ENCODE measurements around the gene TRIM17. TPM values are rescaled to one million over a fixed set of nuclear protein-coding genes. Genes with fewer than 3 reads are reported as not detected.

The TRIM17 gene
- total and polyA plus RNA-seq, 9 of the 15 experiments (the other 6 are each of a cell fraction or from before 2014, with no cell fraction given), result not detected

DNA sequence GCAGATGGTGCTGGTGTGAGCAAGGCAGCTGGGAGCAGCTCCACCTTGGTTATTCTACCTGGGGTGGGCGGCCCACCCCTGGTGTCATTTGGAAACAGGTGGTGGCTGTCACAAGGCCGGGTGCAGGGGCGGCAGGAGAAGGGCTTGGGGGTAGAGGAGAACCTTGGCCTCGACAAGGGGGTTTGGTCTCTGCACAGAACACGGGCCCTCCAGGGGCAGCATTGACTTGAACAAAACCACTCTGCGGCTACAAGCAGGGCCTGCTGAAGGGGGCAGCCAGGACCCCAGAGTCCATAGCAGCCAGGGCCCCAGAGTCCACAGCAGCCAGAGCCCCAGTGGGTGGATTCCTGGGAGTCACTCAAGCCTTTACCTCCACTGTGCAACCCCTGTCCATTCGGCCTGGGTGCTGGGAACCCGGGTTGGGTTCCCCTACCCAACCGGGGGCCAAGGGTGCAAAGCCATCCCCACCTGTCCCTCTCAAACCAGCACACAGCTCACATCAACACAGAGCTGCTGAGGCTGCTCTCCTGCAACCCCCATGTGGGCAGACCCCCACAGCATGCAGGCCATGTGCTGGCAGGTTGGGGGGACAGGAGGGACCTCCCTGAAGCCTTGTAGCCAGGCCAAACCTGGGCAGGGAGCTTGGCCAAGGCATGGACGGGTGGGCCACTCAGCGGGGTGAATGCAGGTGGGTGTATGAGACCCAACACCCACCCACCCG, 17.8 kb downstream of the TRIM17 start (continued):
- TF ChIP-seq, protein P1, sequence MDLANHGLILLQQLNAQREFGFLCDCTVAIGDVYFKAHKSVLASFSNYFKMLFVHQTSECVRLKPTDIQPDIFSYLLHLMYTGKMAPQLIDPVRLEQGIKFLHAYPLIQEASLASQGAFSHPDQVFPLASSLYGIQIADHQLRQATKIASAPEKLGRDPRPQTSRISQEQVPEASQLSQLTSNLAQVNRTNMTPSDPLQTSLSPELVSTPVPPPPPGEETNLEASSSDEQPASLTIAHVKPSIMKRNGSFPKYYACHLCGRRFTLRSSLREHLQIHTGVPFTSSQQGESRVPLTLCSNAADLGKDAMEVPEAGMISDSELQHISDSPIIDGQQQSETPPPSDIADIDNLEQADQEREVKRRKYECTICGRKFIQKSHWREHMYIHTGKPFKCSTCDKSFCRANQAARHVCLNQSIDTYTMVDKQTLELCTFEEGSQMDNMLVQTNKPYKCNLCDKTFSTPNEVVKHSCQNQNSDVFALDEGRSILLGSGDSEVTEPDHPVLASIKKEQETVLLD (IDR thresholded peaks at IDR 0.05), result no peak
- no peak for TF ChIP-seq RAD21 (CRISPR knock-in tag; conservative IDR thresholded peaks at IDR 0.05 in 1 of 2, IDR thresholded peaks at IDR 0.05 in 1 of 2)
- TF ChIP-seq KDM5B (IDR thresholded peaks at IDR 0.05; ENCODE audit: insufficient replicate concordance, low read depth, low read length), result no peak
- TF ChIP-seq RBFOX2 (IDR thresholded peaks at IDR 0.05; ENCODE audit: low read depth, low read length), result peak; percentile 67
- TF ChIP-seq GTF2E2 (tag; IDR thresholded peaks at IDR 0.05), result no peak
- peak; percentile 52 for TF ChIP-seq POLR2G (IDR thresholded peaks at IDR 0.05; ENCODE audit: low read depth, low read length)
- TF ChIP-seq ZNF146 (CRISPR knock-in tag; IDR thresholded peaks at IDR 0.05; ENCODE audit: unreplicated experiment), result no peak
- TF ChIP-seq SIX5 (IDR thresholded peaks at IDR 0.05; ENCODE audit: borderline replicate concordance in 1 of 2, insufficient read depth in 1 of 2, low read depth in 1 of 2, low read length in 2 of 2), result no peak
- TF ChIP-seq MAZ (CRISPR knock-in tag; conservative IDR thresholded peaks at IDR 0.05 in 1 of 2, IDR thresholded peaks at IDR 0.05 in 1 of 2), result no peak

Measured in K562 (cell line).